Hematopoietic multipotent progenitor cell (in vitro differentiated cells): ENCODE measurements around the gene RASA2. TPM values are rescaled to one million over a fixed set of nuclear protein-coding genes. Genes with fewer than 3 reads are reported as not detected.

Experiments
- DNase-seq, 3 donors: peaks; one replicate each; pipeline ENCODE4 v3.0.0-alpha.2; 2011 to 2015; ENCODE audit warnings: low read depth in 2 of 3, low spot score in 2 of 3
- total RNA-seq: library from RNA; depleted of rRNA; stranded (reverse); fragments of >200 nt; gene quantifications from one replicate; pipeline ENCODE4 v1.2.3, GENCODE V29; 2012

The RASA2 gene
- 11.6 TPM for total RNA-seq

DNA sequence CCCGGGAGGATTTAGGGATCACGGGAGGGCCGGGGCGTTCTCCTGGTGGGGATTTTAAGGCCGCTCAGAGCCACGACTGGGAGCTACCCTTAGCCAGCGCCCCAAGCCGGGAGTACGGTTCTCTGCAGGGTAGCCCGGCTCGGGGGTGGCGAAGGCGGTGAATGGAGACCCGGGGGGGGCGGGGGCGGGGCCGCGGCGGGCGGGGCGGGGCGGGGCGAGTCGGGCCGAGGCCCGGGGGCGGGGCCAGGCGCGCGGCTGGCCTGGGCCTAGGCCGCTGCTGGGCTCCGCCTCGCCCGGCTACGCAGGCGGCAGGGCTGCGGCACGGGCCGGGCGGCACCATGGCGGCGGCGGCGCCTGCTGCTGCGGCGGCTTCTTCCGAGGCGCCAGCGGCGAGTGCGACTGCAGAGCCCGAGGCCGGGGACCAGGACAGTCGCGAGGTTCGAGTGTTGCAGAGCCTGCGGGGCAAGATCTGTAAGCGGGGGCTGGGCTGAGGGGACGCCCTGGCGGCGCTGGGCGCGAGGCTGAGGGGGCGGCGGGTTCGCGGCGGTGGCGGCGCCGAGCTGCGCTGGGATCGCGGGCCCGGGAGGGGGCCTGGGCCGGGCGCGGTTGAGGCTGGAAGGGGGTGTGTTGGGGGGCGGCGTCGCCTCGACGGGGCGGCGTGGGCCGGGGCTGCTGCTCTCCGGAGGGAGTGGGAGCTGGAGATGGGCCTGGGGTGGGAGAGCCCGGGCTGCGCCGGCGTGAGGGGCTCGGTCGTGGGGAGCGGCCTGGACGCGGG lies at the start of gene RASA2:
Gene RASA2 (plus strand): TSS at position 282 of the 775 bp plus-strand sequence. CDS start 57 bp downstream, at position 339.
- DNase-seq = peak; percentile 59 to 75 (median 66)

GRCh38 chr3:141439589-141439988 lies 47.2 kb upstream of the RASA2 start:
- no peak for DNase-seq

DNA sequence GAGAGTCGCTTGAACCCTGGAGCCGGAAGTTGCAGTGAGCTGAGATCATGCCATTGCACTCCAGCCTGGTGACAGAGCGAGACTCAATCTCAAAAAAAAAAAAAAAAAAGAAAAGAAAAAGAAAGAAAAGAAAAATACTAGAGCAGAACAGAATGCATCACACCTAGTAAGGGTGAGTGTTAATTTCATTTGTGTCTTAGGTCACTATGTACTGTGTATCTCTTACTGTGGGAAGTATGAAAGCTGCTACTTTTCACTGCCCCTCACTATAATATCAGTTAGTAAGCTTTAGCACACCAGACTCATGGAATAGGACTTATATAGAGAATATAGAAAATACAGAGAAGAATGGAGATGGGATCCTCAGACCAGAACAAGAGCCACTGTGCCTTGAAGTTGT lies 45.9 kb upstream of the RASA2 start:
- DNase-seq = no peak

GRCh38 chr3:141441381-141442364 lies 45.2 kb upstream of the RASA2 start:
- DNase-seq = peak; percentile 43 to 88 (median 79)

GRCh38 chr3:141442446-141442845 lies 44.4 kb upstream of the RASA2 start:
- DNase-seq = no peak

DNA sequence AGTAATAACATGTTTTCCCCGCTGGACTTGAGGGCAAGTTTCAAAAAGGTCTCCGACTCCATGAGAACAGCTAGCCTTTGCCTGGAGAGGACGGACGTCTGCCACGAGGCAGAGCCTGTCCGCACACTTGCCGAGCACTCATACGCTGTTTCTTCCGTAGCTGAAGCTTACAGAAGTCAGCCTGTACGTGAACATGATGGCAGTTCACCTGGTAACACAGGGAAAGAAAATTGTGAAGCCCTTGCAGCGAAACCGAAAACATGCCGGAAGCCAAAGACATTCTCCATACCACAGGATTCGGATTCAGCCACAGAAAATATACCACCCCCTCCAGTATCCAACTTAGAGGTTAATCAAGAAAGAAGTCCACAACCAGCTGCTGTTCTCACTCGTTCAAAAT lies 43.9 kb upstream of the RASA2 start:
- DNase-seq = no peak

DNA sequence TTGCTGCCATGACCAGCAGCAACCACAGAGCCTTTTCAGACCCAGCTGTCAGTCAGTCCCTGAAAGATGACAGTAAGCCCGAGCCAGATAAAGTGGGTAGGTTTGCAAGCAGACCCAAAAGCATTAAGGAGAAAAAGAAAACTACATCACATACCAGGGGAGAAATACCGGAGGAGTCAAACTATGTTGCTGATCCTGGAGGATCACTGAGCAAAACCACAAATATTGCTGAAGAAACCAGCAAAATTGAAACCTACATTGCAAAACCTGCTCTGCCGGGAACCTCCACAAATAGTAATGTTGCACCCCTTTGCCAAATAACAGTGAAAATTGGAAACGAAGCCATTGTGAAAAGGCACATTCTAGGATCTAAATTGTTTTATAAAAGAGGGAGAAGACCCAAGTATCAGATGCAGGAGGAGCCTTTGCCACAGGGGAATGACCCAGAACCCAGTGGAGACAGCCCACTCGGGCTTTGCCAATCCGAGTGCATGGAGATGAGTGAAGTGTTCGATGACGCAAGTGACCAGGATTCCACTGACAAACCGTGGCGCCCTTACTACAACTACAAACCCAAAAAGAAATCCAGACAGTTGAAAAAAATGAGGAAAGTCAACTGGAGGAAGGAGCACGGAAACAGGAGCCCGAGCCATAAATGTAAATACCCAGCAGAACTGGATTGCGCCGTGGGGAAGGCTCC lies 42.1 kb upstream of the RASA2 start:
- no peak for DNase-seq

DNA sequence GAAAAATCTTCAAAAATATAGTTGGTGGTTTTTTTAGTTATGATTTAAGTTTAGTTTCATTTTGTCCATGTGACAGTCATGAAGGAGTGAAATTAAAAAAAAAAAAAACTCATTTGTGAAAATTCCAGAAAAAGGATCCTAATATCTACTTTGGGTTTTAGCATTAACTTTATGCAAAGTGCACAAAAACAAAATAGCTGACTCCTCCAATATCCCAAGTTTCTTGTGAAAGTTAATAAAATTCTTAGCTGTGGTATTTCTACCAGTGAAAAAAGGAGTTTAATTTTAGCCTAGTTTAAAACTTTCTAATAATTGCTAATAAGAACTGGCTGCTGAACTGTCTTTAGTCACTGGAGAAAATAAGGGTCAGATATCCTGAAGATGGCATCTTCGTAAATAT lies 40.8 kb upstream of the RASA2 start:
- DNase-seq = no peak

DNA sequence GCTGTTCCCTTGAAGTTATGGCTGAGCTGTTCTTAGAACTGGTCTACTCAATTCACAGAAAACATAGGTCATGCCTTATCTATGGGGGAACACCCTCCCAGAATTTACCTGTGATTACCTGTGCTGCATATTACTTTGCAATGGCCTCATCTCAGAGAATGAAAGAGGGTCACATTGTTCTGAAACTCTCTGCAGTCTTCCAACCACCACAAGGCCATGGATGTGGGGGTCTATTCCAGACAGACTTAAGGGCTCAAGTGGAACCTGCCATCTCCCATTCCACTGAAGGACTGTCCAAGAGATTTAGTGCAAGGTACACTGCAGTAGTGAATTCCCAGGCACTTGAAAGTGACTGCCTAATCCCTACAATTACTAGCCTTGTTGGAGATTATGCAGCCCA lies 40.1 kb upstream of the RASA2 start:
- no peak for DNase-seq

- no peak for DNase-seq
These were observed 39.4 kb upstream of the RASA2 start for GRCh38 chr3:141447383-141447782.

GRCh38 chr3:141448606-141449220 lies 38.1 kb upstream of the RASA2 start:
- DNase-seq = no peak

GRCh38 chr3:141449424-141449823 lies 37.4 kb upstream of the RASA2 start:
- no peak for DNase-seq

DNA sequence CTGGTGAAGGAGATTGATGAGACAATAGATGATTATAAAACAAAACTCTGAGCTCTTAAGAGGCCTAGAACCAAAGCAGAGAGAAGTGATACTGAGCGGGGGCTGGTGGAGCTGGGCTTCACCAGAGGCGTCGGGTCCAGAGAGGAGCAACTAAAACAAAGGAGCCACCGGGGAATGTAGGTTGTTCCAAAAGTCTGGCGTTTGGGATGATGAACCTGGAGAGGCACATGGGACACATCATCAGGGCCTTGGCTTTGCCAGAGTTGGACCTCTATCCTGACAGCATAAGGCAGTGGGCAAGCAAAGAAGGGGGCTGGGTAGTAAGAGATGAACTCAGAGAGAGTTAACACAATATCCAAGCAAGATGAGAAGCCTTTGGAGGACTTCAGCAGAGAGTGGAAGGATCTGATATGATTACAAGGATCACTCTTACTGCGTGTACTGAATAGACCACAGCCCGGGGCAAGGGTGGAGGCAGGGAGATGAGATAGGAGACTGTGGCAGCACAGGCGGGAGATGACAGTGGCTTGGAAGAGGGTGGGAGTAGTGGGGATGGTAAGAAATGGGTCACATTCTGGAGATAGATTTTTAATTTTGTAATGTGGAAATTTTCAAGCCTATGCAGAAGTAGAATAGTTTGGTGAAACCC lies 36.0 kb upstream of the RASA2 start:
- no peak for DNase-seq

GRCh38 chr3:141452045-141452444 lies 34.8 kb upstream of the RASA2 start:
- peak in 2 of 3 donors; percentile 75 to 93 for DNase-seq

GRCh38 chr3:141452773-141453172 lies 34.1 kb upstream of the RASA2 start:
- no peak for DNase-seq

GRCh38 chr3:141454054-141454453 lies 32.8 kb upstream of the RASA2 start:
- DNase-seq = no peak

GRCh38 chr3:141454906-141455602 lies 31.8 kb upstream of the RASA2 start:
- peak in 2 of 3 donors; percentile 69 to 81 for DNase-seq

GRCh38 chr3:141455603-141456300 lies 31.1 kb upstream of the RASA2 start:
- no peak for DNase-seq

GRCh38 chr3:141456301-141456625 lies 30.6 kb upstream of the RASA2 start:
- DNase-seq = no peak
